ENCODE measurements around the gene PCLO.

The PCLO gene

GRCh38 chr7:83141927-83142326, 20.8 kb downstream of the PCLO start:
- no peak overlapping the region for H3K27ac ChIP-seq
- TF ChIP-seq ZFX (IDR thresholded peaks at IDR 0.05; ENCODE audit: borderline replicate concordance) (no peak), CTCF (IDR thresholded peaks at IDR 0.05) (no peak)

GRCh38 chr7:83130623-83131545, 31.8 kb downstream of the PCLO start:
- no peak overlapping the region for H3K27ac ChIP-seq
- no peak for TF ChIP-seq CTCF (IDR thresholded peaks at IDR 0.05)
- no peak for TF ChIP-seq ZFX (IDR thresholded peaks at IDR 0.05; ENCODE audit: borderline replicate concordance)

DNA sequence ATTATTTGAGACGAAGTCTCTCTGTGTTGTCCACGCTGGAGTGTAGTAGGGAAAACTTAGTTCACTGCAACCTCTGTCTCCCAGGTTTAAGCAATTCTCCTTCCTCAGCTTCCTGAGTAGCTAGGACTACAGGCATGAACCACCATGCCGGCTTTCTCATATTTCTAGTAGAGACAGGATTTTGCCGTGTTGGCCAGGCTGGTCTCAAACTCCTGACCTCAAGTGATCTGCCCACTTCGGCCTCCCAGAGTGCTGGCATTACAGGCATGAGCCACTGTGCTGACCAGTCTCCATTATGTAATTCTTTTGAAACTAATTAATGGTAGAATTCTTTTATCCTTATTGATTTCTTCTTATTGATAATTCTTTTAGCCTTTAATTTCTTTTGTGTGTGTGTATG, 32.5 kb downstream of the PCLO start:
- H3K27ac ChIP-seq = no peak overlapping the region
- TF ChIP-seq CTCF (IDR thresholded peaks at IDR 0.05) (no peak), ZFX (IDR thresholded peaks at IDR 0.05; ENCODE audit: borderline replicate concordance) (no peak)

DNA sequence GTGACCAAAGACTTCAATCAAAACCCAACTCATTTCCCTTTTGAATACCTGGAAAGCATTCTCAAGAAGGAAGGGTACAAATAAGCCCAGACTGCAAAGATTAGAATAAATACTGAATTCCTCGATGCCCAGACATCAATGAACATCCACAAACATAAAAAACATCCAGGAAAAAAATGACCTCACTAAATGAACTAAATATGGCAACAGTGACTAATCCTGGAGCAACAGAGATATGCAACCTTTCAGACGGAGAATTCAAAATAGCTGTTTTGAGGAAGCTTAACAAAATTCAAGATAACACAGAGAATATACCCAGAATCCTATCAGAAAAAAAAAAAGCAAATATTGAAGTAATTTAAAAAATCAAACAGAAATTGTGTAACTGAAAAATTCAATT, 43.2 kb downstream of the PCLO start:
- no peak for TF ChIP-seq ZFX (IDR thresholded peaks at IDR 0.05; ENCODE audit: borderline replicate concordance)
- TF ChIP-seq CTCF (IDR thresholded peaks at IDR 0.05) = no peak
- no peak overlapping the region for H3K27ac ChIP-seq

- TF ChIP-seq ZFX (IDR thresholded peaks at IDR 0.05; ENCODE audit: borderline replicate concordance) = no peak
- TF ChIP-seq CTCF (IDR thresholded peaks at IDR 0.05) = no peak
- no peak overlapping the region for H3K27ac ChIP-seq
Measured at GRCh38 chr7:83119026-83119382, 43.7 kb downstream of the PCLO start.

- TF ChIP-seq CTCF (IDR thresholded peaks at IDR 0.05) (no peak), ZFX (IDR thresholded peaks at IDR 0.05; ENCODE audit: borderline replicate concordance) (no peak)
- H3K27ac ChIP-seq = no peak overlapping the region
Measured at GRCh38 chr7:83118347-83119025, 44.2 kb downstream of the PCLO start.

DNA sequence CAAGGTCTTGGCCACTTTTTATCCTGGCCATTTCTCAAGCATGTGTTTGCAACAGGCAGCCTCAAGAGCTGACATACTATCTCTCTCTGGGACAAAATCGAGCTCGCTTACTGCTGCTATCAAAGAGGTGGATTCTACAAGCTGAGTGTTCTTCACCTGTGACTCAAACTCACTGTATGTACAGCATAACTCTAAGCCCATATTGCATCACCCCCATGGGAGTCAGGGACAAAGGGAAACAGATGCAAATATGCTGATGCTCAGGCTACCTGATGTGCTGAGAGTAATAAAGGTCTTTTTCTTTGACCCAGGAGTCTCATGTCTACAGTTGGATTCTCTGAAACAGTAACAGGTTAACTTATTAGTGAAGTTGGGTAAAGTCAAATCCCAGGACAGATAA, 45.2 kb downstream of the PCLO start:
- no peak overlapping the region for H3K27ac ChIP-seq
- no peak for TF ChIP-seq ZFX (IDR thresholded peaks at IDR 0.05; ENCODE audit: borderline replicate concordance)
- TF ChIP-seq CTCF (IDR thresholded peaks at IDR 0.05) = no peak
